ENCODE measurements around the gene LTO1. TPM values are rescaled to one million over a fixed set of nuclear protein-coding genes. Genes with fewer than 3 reads are reported as not detected.

The LTO1 gene
- total and polyA plus RNA-seq, 10 donors, result 17.5 to 41.4 (median 31.0) TPM

DNA sequence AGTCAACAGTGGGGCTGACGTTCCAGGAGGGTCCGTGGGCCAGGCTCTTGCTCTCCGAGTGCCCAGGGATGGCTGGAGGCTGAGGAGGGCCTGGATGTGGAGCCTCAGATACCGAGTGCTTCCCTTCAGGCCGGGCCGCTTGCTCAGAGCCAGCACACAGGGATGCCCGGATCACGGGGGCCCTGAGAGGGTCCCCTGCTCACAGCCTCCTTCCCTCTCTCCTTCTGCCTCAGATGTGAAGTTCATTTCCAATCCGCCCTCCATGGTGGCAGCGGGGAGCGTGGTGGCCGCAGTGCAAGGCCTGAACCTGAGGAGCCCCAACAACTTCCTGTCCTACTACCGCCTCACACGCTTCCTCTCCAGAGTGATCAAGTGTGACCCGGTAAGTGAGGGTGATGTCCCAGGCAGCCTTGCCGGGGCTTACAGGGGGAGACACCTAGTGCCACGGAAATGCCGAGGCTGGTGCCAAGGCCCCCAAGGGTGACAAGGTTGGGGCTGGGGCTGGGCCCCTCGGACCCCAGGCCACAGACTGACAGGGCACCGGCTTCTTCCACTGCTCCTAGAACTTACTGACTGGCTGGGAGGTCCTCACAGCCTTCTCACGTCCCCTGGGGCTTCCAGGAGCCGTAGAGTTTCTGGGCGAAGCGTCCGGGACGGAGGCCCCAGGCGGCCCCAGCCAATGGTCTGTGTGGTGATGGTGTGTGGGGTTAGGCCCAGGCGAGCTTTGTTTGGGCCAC, 27.2 kb downstream of the LTO1 start:
- 55 to 78% (median 67%) methylated on average over 23 to 28 of the region's 28 CpGs for WGBS, 5 donors
- Histone ChIP-seq H3K27me3 (replicated peaks in 1 of 7) (peaks cover 0 to 12% (median 0%) of the 10 kb centered on the region in 7 donors), H3K36me3 (peaks cover 0 to 97% (median 33%) of the 10 kb centered on the region in 6 donors), H3K27ac (peak overlapping the region in 2 of 8 donors; percentile 2 to 5), H3K9me3 (no peaks in the 10 kb centered on the region), H3K4me1 (peaks cover 15 to 68% (median 32%) of the 10 kb centered on the region in 6 donors), H3K4me3 (no peak overlapping the region)
- TF ChIP-seq, protein P1, sequence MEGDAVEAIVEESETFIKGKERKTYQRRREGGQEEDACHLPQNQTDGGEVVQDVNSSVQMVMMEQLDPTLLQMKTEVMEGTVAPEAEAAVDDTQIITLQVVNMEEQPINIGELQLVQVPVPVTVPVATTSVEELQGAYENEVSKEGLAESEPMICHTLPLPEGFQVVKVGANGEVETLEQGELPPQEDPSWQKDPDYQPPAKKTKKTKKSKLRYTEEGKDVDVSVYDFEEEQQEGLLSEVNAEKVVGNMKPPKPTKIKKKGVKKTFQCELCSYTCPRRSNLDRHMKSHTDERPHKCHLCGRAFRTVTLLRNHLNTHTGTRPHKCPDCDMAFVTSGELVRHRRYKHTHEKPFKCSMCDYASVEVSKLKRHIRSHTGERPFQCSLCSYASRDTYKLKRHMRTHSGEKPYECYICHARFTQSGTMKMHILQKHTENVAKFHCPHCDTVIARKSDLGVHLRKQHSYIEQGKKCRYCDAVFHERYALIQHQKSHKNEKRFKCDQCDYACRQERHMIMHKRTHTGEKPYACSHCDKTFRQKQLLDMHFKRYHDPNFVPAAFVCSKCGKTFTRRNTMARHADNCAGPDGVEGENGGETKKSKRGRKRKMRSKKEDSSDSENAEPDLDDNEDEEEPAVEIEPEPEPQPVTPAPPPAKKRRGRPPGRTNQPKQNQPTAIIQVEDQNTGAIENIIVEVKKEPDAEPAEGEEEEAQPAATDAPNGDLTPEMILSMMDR (IDR thresholded peaks at IDR 0.05 in 8 of 11, conservative IDR thresholded peaks at IDR 0.05 in 3 of 11), result no peak
- TF ChIP-seq POLR2A (IDR thresholded peaks at IDR 0.05) (no peak), POLR2AphosphoS5 (IDR thresholded peaks at IDR 0.05) (peak in 2 of 3 donors; percentile 24 to 58)
- intact Hi-C loops (cut with DNase I; ENCODE audit: low total_unique reads), result no loop called here
- peak; percentile 76 for DNase-seq

DNA sequence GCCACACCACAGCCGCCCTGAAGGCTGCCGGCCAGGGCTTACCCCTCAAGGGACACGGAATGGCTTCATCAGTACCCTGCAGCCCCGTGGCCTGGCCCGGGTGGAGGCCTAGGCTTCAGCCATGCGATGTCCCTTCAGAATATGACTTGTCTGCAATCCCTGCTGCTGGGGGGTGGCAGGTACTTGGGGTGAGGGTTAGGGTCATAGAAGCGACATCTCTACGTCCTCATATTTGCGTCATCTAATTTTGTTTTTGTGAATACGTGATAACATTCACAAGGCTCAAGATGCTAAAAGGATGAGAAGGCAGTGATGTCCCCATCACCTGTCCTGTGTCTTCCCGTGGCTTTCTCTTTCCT, 27.8 kb downstream of the LTO1 start:
- 74 to 87% (median 85%) methylated on average over 11 of the region's 11 CpGs for WGBS, 5 donors
- Histone ChIP-seq H3K36me3 (peaks cover 0 to 91% (median 30%) of the 10 kb centered on the region in 6 donors), H3K27ac (no peak overlapping the region), H3K27me3 (replicated peaks in 1 of 7) (peaks cover 0 to 17% (median 0%) of the 10 kb centered on the region in 7 donors), H3K4me1 (peaks cover 15 to 72% (median 34%) of the 10 kb centered on the region in 6 donors), H3K4me3 (no peak overlapping the region), H3K9me3 (no peaks in the 10 kb centered on the region)
- DNase-seq, result peak; percentile 66
- TF ChIP-seq, protein P1 (IDR thresholded peaks at IDR 0.05 in 8 of 11, conservative IDR thresholded peaks at IDR 0.05 in 3 of 11), result no peak
- TF ChIP-seq POLR2AphosphoS5 (IDR thresholded peaks at IDR 0.05) (peak in 1 of 3 donors; percentile 18), POLR2A (IDR thresholded peaks at IDR 0.05) (no peak)
- intact Hi-C loops (cut with DNase I; ENCODE audit: low total_unique reads), result no loop called here

DNA sequence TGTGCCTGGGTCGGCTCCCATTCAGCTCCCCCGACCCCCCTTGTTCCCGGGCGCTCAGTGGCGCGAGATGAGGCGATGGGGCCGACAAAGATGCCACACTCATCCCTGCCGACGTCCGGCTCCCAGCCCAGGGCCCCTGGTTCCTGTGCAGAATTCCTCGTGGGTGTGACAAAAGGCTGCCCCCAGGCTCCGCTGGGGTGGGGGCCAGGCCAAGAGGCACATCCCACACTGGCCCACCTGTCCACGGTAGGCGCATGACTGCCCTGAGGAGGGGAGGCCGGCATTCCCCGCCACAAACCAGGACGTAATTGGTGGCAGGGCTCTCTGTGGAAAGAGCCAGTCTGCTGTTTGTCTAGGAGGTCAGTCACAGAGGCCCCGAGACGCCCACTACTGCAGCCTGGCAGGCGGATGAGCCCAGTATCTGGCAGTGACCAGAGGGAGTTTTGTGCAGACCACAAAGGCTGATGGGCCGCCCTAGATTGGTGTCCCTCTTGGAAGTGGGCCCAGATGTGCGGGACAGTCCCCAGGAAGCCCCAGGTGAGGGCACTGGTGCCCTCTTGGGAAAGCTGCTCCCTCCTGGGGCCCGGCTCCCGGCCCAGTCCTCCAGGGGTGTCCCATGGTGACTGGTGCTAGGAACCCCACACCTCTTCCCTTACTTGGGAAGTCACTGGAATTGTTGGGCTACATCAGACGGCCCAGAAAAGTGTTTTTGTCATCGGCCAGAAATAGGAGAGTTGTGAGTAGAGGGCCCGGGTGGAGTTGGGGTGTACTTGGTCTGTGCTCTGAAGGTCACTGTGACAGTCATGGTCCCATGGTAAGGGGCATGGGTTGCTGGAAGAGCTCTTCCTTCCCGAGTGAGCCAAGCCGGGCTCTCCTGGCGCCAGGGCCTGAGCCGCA, 28.4 kb downstream of the LTO1 start:
- intact Hi-C loops (cut with DNase I; ENCODE audit: low total_unique reads), result no loop called here

More for the DNA sequence above, 28.4 kb downstream of the LTO1 start:
- TF ChIP-seq, protein P1 (IDR thresholded peaks at IDR 0.05 in 8 of 11, conservative IDR thresholded peaks at IDR 0.05 in 3 of 11), result no peak
- TF ChIP-seq POLR2A (IDR thresholded peaks at IDR 0.05) (no peak), POLR2AphosphoS5 (IDR thresholded peaks at IDR 0.05) (peak in 1 of 3 donors; percentile 22)
- Histone ChIP-seq H3K27ac (no peak overlapping the region), H3K4me1 (peaks cover 15 to 78% (median 37%) of the 10 kb centered on the region in 6 donors), H3K27me3 (replicated peaks in 1 of 7) (peaks cover 0 to 24% (median 4%) of the 10 kb centered on the region in 7 donors), H3K9me3 (no peaks in the 10 kb centered on the region), H3K36me3 (peaks cover 0 to 85% (median 24%) of the 10 kb centered on the region in 6 donors), H3K4me3 (no peak overlapping the region)
- 80 to 86% (median 85%) methylated on average over 9 to 32 of the region's 32 CpGs for WGBS, 5 donors
- peak; percentile 67 for DNase-seq

All from spleen (tissue), 11 donors.